ENCODE results near the gene SREBF1.

DNA sequence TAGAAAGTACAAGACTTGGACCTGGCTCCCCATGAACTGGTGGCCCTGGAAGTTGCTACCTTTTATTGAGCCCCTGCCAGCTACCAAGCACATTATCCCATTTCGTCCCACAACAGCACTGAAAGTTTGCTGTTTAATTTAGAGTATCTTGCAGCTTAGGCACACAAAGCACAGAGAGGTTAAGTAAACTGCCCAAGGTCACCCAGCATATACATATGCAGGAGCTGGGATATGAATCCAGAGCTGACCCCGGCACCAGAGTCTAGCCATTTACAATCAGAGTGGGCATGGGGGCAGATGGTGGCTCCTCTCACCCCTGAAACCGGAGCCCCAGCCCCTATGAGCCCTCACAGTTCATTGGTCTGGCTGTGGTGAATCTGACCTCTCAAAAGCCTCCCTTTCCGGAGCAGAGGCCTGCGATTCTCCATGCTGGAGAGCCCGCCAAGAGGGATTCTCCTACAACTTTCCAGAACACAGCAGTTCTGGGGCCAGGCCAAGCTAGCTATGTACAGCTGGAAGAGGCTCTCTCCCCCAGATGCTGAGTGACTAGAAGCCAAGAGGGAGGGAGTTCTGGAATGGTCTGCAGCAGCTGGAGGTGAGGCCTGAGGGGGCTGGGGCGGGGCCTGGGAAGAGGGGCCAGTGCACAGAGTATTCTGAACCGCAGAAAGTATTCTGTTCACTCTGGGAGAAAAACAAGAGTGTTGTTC lies 58.3 kb downstream of the SREBF1 start:
- TF ChIP-seq POLR2AphosphoS5 (IDR thresholded peaks at IDR 0.05; ENCODE audit: low read depth, low read length) (no peak), CTCF (IDR thresholded peaks at IDR 0.05) (no peak), REST (IDR thresholded peaks at IDR 0.05; ENCODE audit: insufficient read depth in 1 of 2, low read depth in 2 of 2, low read length in 1 of 2) (no peak), TCF7L2 (IDR thresholded peaks at IDR 0.05; ENCODE audit: low read depth, low read length) (no peak)
